H1 (cell line): Measurements from ENCODE around the gene GRB7. TPM values are rescaled to one million over a fixed set of nuclear protein-coding genes. Genes with fewer than 3 reads are reported as not detected.

Source experiments
- BCL11A ChIP-seq, 2 experiments: IDR thresholded peaks; one replicate each; pipeline ENCODE4 v1.6.1; 2011; ENCODE audit warnings: low read depth in 2 of 2, low read length in 2 of 2, mild to moderate bottlenecking in 2 of 2
- CREB1 ChIP-seq: IDR thresholded peaks from 2 replicates; pipeline ENCODE4 v1.6.1; 2012; ENCODE audit warnings: inconsistent platforms
- FOSL1 ChIP-seq: IDR thresholded peaks from 2 replicates; pipeline ENCODE4 v1.6.1; 2011; ENCODE audit warnings: mild to moderate bottlenecking, low read depth, low read length, moderate library complexity; ENCODE audit not compliant: insufficient read depth
- POLR2A ChIP-seq, 2 experiments: IDR thresholded peaks; 1 replicate in 1 of 2; 2 replicates in 1 of 2; pipeline ENCODE4 v1.6.1; 2011; ENCODE audit warnings: low read depth in 2 of 2, low read length in 2 of 2, mild to moderate bottlenecking in 2 of 2; ENCODE audit errors: control extremely low read depth in 1 of 2
- SP4 ChIP-seq: IDR thresholded peaks from 2 replicates; pipeline ENCODE4 v1.6.1; 2012; ENCODE audit warnings: low read length, inconsistent platforms
- polyA plus RNA-seq, 7 experiments: library from polyadenylated mRNA; depleted of rRNA in 3 of 7; stranded (reverse) in 5 of 7; unstranded in 2 of 7; fragments of >200 nt in 5 of 7; fragments of 200-250 nt in 2 of 7; gene quantifications; 1 replicate in 5 of 7; 2 replicates in 1 of 7; 4 replicates in 1 of 7; pipeline versions ENCODE4 v1.2.1 to v1.2.3, GENCODE V29; 2011 to 2013; ENCODE audit warnings: missing spikeins in 2 of 7, mixed read lengths in 2 of 7
- total RNA-seq: library from RNA; stranded (reverse); fragmentation: NEBNext Ultra II Directional; extraction: Animal tissue kit (Norgen Biotek cat#: 25700); gene quantifications from 2 replicates; pipeline ENCODE4 v1.2.1, GENCODE V29; 2021
- TF ChIP-seq, protein P1 (sequence below): IDR thresholded peaks from 2 replicates; pipeline ENCODE4 v1.6.1; 2012; ENCODE audit warnings: inconsistent platforms
- TF ChIP-seq, protein P2 (sequence below), 3 experiments: IDR thresholded peaks; 1 replicate in 2 of 3; 2 replicates in 1 of 3; pipeline versions ENCODE4 v1.5.1 to v1.6.1; 2011; ENCODE audit warnings: low read length in 3 of 3, mild to moderate bottlenecking in 3 of 3, inconsistent platforms in 2 of 3, low read depth in 1 of 3, moderate library complexity in 1 of 3; ENCODE audit not compliant: insufficient read depth in 1 of 3; ENCODE audit errors: control extremely low read depth in 1 of 3

The GRB7 gene
- total and polyA plus RNA-seq, 2 of the 8 experiments (the other 6 are each of a cell fraction or from before 2014, with no cell fraction given): 32.2 to 41.5 TPM

- no peak for TF ChIP-seq FOSL1
- TF ChIP-seq, protein P1, sequence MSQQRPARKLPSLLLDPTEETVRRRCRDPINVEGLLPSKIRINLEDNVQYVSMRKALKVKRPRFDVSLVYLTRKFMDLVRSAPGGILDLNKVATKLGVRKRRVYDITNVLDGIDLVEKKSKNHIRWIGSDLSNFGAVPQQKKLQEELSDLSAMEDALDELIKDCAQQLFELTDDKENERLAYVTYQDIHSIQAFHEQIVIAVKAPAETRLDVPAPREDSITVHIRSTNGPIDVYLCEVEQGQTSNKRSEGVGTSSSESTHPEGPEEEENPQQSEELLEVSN: peak; percentile 28; the same call in 1 of the 2 replicates
- no peak for TF ChIP-seq SP4
- TF ChIP-seq, protein P2, sequence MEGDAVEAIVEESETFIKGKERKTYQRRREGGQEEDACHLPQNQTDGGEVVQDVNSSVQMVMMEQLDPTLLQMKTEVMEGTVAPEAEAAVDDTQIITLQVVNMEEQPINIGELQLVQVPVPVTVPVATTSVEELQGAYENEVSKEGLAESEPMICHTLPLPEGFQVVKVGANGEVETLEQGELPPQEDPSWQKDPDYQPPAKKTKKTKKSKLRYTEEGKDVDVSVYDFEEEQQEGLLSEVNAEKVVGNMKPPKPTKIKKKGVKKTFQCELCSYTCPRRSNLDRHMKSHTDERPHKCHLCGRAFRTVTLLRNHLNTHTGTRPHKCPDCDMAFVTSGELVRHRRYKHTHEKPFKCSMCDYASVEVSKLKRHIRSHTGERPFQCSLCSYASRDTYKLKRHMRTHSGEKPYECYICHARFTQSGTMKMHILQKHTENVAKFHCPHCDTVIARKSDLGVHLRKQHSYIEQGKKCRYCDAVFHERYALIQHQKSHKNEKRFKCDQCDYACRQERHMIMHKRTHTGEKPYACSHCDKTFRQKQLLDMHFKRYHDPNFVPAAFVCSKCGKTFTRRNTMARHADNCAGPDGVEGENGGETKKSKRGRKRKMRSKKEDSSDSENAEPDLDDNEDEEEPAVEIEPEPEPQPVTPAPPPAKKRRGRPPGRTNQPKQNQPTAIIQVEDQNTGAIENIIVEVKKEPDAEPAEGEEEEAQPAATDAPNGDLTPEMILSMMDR (IDR thresholded peaks at IDR 0.05; ENCODE audit: control extremely low read depth in 1 of 3, insufficient read depth in 1 of 3, low read depth in 1 of 3, low read length in 3 of 3): no peak
- 0 out of 2 replicates have a peak, but pooled peaks have one; percentile 23 for TF ChIP-seq CREB1
- no peak for TF ChIP-seq BCL11A (IDR thresholded peaks at IDR 0.05; ENCODE audit: low read depth in 2 of 2, low read length in 2 of 2)
- TF ChIP-seq POLR2A (IDR thresholded peaks at IDR 0.05; ENCODE audit: control extremely low read depth in 1 of 2, low read depth in 2 of 2, low read length in 2 of 2): peak; percentile 29 to 34; a peak in 2 of 3 replicates
Measured at GRCh38 chr17:39738983-39739884, 1.5 kb downstream of the GRB7 start (continued).
